Keratinocyte (primary cell): Measurements from ENCODE around the gene RAE1. TPM values are rescaled to one million over a fixed set of nuclear protein-coding genes. Genes with fewer than 3 reads are reported as not detected.

ENCODE experiments used
- DNase-seq: peaks from one replicate; pipeline ENCODE4 v3.0.0-alpha.2; 2011; ENCODE audit warnings: low read depth, missing footprints, low spot score
- FAIRE-seq: peaks from 2 replicates; lab custom pipeline; 2011; peaks lifted over from hg19 to GRCh38; lab: Jason Lieb, UNC
- H2AFZ ChIP-seq: 2 replicates; pipeline ENCODE4 v1.6.0; 2012; ENCODE audit warnings: low read length, control low read depth, inconsistent platforms; ENCODE audit not compliant: control insufficient read depth
- H3K27ac ChIP-seq: 2 replicates; pipeline ENCODE4 v1.5.1; 2011; ENCODE audit warnings: low read length; ENCODE audit not compliant: control insufficient read depth, insufficient read depth
- H3K27me3 ChIP-seq: 3 replicates; pipeline ENCODE4 v1.6.0; 2011; ENCODE audit warnings: low read length; ENCODE audit not compliant: control insufficient read depth, insufficient read depth; ENCODE audit errors: extremely low read depth
- H3K36me3 ChIP-seq, 2 experiments: 2 replicates in 1 of 2; 3 replicates in 1 of 2; pipeline ENCODE4 v1.5.1; 2011; ENCODE audit warnings: low read length in 2 of 2, mild to moderate bottlenecking in 1 of 2; ENCODE audit not compliant: control insufficient read depth in 2 of 2, insufficient read depth in 2 of 2; ENCODE audit errors: extremely low read depth in 1 of 2
- H3K4me1 ChIP-seq: 3 replicates; pipeline ENCODE4 v1.5.1; 2011; ENCODE audit warnings: low read length; ENCODE audit not compliant: control insufficient read depth, insufficient read depth; ENCODE audit errors: extremely low read depth
- H3K4me2 ChIP-seq: 3 replicates; pipeline ENCODE4 v1.6.0; 2011; ENCODE audit warnings: low read depth, low read length; ENCODE audit not compliant: control insufficient read depth, insufficient read depth; ENCODE audit errors: extremely low read depth
- H3K4me3 ChIP-seq, 3 experiments: fragments of 200-600 bp in 1 of 3; sonication (generic) in 1 of 3; 2 replicates in 2 of 3; 3 replicates in 1 of 3; pipeline ENCODE4 v1.5.1; 2011 to 2016; ENCODE audit warnings: low read length in 3 of 3, mild to moderate bottlenecking in 3 of 3, control low read depth in 2 of 3, inconsistent platforms in 1 of 3, low read depth in 1 of 3, mixed read lengths in 1 of 3, mixed run types in 1 of 3, moderate library complexity in 1 of 3; ENCODE audit not compliant: control insufficient read depth in 2 of 3, insufficient read depth in 2 of 3; ENCODE audit errors: extremely low read depth in 1 of 3
- H3K79me2 ChIP-seq: 2 replicates; pipeline ENCODE4 v1.6.0; 2012; ENCODE audit warnings: low read length; ENCODE audit not compliant: control insufficient read depth, insufficient read depth
- H3K9ac ChIP-seq: 3 replicates; pipeline ENCODE4 v1.6.0; 2011; ENCODE audit warnings: low read length; ENCODE audit not compliant: control insufficient read depth, insufficient read depth; ENCODE audit errors: extremely low read depth
- H3K9me1 ChIP-seq: 3 replicates; pipeline ENCODE4 v1.6.0; 2011; ENCODE audit warnings: low read length; ENCODE audit not compliant: control insufficient read depth, insufficient read depth; ENCODE audit errors: extremely low read depth
- H3K9me3 ChIP-seq: 2 replicates; pipeline ENCODE4 v1.5.1; 2012; ENCODE audit warnings: low read depth, low read length; ENCODE audit not compliant: control insufficient read depth
- H4K20me1 ChIP-seq: 3 replicates; pipeline ENCODE4 v1.6.0; 2011; ENCODE audit warnings: low read length; ENCODE audit not compliant: control insufficient read depth, insufficient read depth; ENCODE audit errors: extremely low read depth
- EZH2 ChIP-seq: IDR thresholded peaks from one replicate; pipeline ENCODE4 v1.6.1; 2012; ENCODE audit warnings: inconsistent platforms, mild to moderate bottlenecking, low read length, moderate library complexity
- dilution Hi-C: fragments of 300-500 bp; cut with MboI; formaldehyde crosslinking; loops from one replicate; pipeline ENCODE4 v1.7.0; 2020; ENCODE audit warnings: low sequenced_read_pairs; ENCODE audit not compliant: extremely low pct_ligation_motif_present
- polyA plus RNA-seq, 5 experiments: library from polyadenylated mRNA; depleted of rRNA in 3 of 5; stranded (reverse) in 3 of 5; stranded (forward) in 1 of 5; unstranded in 1 of 5; fragments of >200 nt; gene quantifications; 1 replicate in 1 of 5; 2 replicates in 3 of 5; 3 replicates in 1 of 5; pipeline versions ENCODE4 v1.2.1 to v1.2.3, GENCODE V29; 2011 to 2012; ENCODE audit warnings: missing spikeins in 2 of 5, low read depth in 1 of 5, low replicate concordance in 1 of 5
- TF ChIP-seq, protein P1 (sequence below), 3 experiments: IDR thresholded peaks in 1 of 3; conservative IDR thresholded peaks in 1 of 3; optimal IDR thresholded peaks in 1 of 3; 2 replicates in 2 of 3; 3 replicates in 1 of 3; pipeline versions ENCODE3 to v1.5.1; 2011; ENCODE audit warnings: low read length in 3 of 3, mild to moderate bottlenecking in 3 of 3, moderate library complexity in 2 of 3, control low read depth in 1 of 3, inconsistent platforms in 1 of 3; ENCODE audit not compliant: insufficient read depth in 2 of 3; ENCODE audit errors: extremely low read depth in 1 of 3

RAE1 gene
- polyA plus RNA-seq, 1 donor (not counting 4 experiments of a cell fraction or from before 2014, with no cell fraction given) = 32.4 TPM

GRCh38 chr20:57325632-57326356, 25.3 kb upstream of the RAE1 start:
- no peaks in the 10 kb centered on the region for H3K36me3 ChIP-seq
- no peak overlapping the region for H3K4me3 ChIP-seq
- peaks cover 24% of the 10 kb centered on the region for H3K4me1 ChIP-seq
- no peak for FAIRE-seq
- H3K27me3 ChIP-seq = peaks cover 12% of the 10 kb centered on the region
- H2AFZ ChIP-seq = no peak overlapping the region
- TF ChIP-seq EZH2 = no peak
- TF ChIP-seq, protein P1, sequence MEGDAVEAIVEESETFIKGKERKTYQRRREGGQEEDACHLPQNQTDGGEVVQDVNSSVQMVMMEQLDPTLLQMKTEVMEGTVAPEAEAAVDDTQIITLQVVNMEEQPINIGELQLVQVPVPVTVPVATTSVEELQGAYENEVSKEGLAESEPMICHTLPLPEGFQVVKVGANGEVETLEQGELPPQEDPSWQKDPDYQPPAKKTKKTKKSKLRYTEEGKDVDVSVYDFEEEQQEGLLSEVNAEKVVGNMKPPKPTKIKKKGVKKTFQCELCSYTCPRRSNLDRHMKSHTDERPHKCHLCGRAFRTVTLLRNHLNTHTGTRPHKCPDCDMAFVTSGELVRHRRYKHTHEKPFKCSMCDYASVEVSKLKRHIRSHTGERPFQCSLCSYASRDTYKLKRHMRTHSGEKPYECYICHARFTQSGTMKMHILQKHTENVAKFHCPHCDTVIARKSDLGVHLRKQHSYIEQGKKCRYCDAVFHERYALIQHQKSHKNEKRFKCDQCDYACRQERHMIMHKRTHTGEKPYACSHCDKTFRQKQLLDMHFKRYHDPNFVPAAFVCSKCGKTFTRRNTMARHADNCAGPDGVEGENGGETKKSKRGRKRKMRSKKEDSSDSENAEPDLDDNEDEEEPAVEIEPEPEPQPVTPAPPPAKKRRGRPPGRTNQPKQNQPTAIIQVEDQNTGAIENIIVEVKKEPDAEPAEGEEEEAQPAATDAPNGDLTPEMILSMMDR (optimal IDR thresholded peaks at IDR 0.05 in 1 of 3, IDR thresholded peaks at IDR 0.05 in 1 of 3, conservative IDR thresholded peaks at IDR 0.05 in 1 of 3; ENCODE audit: extremely low read depth in 1 of 3, insufficient read depth in 2 of 3, low read length in 3 of 3) = no peak
- H3K9me3 ChIP-seq = no peaks in the 10 kb centered on the region
- H3K27ac ChIP-seq = peak overlapping the region; percentile 4
- no peaks in the 10 kb centered on the region for H3K9me1 ChIP-seq
- dilution Hi-C loops = loop anchor here (25.0 kb wide), 1 partner anchor 238 kb away; no protein-coding TSS in a partner anchor
- H3K9ac ChIP-seq = no peak overlapping the region
- peak overlapping the region; percentile 77 for H3K4me2 ChIP-seq
- no peaks in the 10 kb centered on the region for H3K79me2 ChIP-seq
- H4K20me1 ChIP-seq = peaks cover 4% of the 10 kb centered on the region
- no peak for DNase-seq

GRCh38 chr20:57326667-57327455, 24.2 kb upstream of the RAE1 start:
- Histone ChIP-seq H3K9me3 (no peaks in the 10 kb centered on the region), H3K27ac (no peak overlapping the region), H3K9ac (no peak overlapping the region), H3K4me3 (no peak overlapping the region), H3K27me3 (peaks cover 14% of the 10 kb centered on the region), H3K79me2 (no peaks in the 10 kb centered on the region), H4K20me1 (peaks cover 4% of the 10 kb centered on the region), H2AFZ (no peak overlapping the region), H3K4me1 (peaks cover 24% of the 10 kb centered on the region), H3K9me1 (no peaks in the 10 kb centered on the region), H3K4me2 (peak overlapping the region; percentile 77), H3K36me3 (no peaks in the 10 kb centered on the region)
- DNase-seq (peak; percentile 88), FAIRE-seq (peak; percentile 95)
- TF ChIP-seq, protein P1 (optimal IDR thresholded peaks at IDR 0.05 in 1 of 3, IDR thresholded peaks at IDR 0.05 in 1 of 3, conservative IDR thresholded peaks at IDR 0.05 in 1 of 3; ENCODE audit: extremely low read depth in 1 of 3, insufficient read depth in 2 of 3, low read length in 3 of 3) = no peak
- no peak for TF ChIP-seq EZH2
- dilution Hi-C loops = loop anchor here (25.0 kb wide), 1 partner anchor 240 kb away; no protein-coding TSS in a partner anchor
